Middle frontal gyrus (tissue), 1 donor: ENCODE measurements around the gene TMBIM6.
"Not testable (repeated sequence)": the region's sequence is repeated elsewhere in the genome, so short reads cannot be mapped to it uniquely, and the experiment has no call there.

Source experiments
- DNase-seq: peaks from one replicate; pipeline ENCODE4 v3.0.0-alpha.2; 2015; ENCODE audit warnings: low spot score; ENCODE audit errors: extremely low spot score

Gene TMBIM6

GRCh38 chr12:49776413-49776812, 35.1 kb downstream of the TMBIM6 start:
- no peak for DNase-seq

GRCh38 chr12:49776858-49777257, 35.5 kb downstream of the TMBIM6 start:
- DNase-seq = no peak

DNA sequence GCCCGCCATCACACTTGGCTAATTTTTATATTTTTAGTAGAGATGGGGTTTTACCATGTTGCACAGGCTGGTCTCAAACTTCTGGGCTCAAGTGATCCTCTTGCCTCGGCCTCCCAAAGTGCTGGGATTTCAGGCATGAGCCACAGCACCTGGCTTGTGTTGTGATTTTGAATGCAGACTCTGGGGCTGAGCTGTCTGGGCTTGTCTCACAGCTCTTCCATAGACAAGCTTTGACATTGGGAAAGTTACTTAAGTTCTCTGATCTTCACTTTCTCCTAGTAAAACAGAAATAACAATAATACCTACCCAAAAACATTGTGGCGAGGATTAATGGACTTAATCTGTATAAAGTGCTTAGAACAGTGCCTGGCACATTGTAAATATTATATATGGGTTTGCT, 36.0 kb downstream of the TMBIM6 start:
- DNase-seq = no peak

DNA sequence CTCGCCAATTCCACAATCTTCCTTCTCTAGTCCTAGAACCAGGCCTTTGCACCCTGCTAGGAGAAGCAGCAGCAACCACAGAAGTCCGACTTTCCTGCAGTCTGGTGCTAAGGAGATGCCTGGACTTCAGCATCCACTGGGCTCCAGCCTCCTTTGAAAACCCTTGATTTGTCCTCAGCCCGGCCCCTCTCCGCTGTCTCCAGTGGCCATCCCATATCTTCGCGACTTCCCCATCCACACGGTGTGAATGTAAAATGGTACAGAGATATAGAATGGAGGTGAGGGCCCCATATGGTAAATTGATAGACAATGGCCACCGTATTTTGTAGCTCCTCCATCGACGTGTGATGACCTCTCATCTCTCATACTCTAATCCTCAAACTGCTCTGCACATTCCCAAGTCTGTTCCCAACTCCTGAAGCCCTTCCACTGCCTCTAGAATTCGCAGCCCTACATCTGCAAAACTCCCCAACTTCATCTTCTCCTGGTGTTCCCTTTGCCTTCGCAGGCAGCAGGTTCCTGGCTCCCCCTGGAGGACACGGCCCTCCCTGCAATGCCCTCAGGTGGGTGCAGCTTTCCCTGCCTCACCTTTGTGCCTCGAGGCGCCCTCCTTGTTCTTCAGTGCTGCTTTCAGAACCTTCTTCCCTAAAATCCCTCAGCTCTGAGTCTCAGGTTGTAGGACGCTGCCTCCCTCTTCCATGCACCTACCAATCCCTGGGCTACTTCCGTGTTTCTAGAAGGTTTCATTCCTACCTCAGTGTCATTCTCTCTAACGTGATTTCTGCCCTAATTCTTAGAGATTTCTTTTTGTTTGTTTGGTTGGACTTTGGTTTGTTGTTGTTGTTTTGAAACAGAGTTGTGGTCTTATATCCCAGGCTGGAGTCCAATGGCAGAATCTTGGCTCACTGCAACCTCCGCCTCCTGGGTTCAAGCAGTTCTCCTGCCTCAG, 36.7 kb downstream of the TMBIM6 start:
- no peak for DNase-seq

DNA sequence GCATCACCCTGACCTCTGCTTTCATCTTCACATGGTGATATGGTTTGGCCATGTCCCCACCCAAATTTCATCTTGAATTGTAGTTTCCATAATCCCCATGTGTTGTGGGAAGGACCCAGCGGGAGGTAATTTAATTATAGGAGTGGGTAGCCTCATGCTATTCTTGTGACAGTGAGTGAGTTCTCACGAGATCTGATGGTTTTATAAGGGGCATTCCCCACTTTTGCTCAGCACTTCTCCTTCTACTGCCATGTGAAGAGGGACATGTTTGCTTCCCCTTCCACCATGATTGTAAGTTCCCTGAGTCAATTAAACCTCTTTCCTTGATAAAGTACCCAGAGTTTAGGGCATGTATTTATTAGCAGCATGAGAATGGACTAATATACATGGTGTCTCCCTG, 38.2 kb downstream of the TMBIM6 start:
- no peak for DNase-seq

DNA sequence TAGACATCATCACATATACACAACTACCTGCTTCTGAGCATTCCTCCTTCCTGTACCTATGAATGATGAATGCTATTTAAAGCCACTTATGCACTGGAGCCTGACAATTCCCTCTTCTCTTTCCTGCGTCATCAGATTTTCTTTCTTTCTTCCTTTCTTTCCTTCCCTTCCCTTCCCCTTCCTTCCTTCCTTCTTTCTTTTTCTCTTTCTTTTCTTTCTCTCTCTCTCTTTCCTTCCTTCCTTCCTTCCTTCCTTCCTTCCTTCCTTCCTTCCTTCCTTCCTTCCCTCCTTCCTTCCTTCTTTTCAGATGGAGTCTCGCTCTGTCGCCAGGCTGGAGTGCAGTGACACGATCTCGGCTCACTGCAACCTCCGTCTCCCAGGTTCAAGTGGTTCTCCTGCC, 39.6 kb downstream of the TMBIM6 start:
- not testable (repeated sequence) for DNase-seq

DNA sequence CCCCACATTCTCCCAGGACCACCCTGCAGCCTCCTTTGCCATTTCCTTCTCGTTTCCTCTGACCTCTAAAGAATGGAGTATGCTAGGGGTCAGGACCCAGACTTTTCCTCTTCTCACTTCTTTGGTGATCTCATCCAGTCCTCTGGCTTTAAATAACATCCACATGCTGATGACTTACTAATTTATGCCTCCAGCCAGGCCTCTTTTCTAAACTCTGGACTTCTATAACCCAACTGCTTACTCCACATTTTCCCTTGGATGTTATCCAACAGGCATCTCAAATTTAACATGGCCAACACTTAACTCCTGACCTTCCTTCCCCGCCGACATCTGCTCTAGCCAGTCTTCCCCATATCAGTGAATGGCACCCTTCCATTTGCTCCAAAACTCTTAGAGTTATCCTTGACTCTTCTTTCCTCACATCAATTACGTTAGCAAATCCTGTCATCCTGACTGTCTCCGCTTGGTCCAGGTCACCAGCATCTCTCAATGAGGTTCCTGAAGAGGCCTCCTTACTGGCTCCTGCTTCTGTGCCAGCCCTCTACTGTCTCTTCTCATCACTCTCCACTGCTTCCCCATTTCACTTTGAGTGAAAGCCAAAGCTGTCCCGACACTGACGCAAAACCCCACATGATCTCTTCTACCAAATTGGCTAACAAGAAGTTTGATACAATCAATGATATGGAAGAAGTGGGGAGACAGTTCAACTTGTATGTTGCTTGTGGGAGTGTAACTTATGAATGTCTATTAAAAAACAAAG, 42.7 kb downstream of the TMBIM6 start:
- DNase-seq = no peak

DNA sequence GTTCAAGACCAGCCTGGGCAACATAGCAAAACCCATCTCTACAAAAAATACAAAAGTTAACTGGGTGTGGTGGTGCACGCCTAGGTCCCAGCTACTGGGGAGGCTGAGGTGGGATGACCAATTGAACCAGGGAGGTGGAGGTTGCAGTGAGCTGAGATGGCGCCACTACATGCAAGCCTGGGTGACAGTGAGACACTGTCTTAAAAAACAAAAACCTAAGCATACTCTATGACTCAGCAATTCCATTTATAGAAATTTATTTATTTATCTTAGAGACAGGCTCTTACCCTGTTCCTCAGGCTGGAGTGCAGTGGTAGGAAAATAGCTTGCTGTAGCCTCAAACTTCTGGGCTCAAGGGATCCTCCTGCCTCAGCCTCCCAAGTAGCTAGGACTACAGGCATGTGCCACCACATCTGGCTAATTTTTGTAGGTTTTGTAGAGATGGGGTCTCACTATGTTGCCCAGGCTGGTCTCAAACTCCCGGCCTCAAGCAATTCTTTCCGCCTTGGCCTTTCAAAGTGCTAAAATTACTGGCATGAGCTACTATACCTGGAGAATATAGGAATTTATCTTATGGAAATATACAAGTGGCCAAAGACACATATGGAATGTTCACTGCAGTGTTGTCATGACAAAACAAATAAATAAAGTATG, 43.5 kb downstream of the TMBIM6 start:
- no peak for DNase-seq

GRCh38 chr12:49787672-49788071, 46.3 kb downstream of the TMBIM6 start:
- no peak for DNase-seq

DNA sequence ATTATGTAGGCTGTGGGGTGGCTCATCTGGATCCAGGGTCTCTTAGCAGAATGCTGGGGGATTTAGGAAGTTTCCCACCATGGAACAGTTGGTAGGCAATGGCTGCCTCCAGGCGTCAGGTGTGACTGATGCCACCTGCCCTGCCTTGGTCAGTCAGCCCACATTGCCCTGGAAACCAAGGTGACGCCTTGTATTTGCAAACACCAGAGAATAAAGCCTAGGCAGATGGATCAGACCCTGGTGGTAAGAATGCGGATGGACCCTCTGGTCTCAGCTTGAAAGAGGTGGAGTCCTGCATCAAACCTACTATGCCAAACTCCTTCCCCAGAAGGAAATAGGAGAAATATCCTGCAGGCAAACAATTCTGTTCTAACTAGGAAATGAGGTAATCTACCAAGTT, 48.6 kb downstream of the TMBIM6 start:
- no peak for DNase-seq

- DNase-seq = no peak
Measured at GRCh38 chr12:49790741-49791555, 49.6 kb downstream of the TMBIM6 start.

GRCh38 chr12:49791700-49792099, 50.3 kb downstream of the TMBIM6 start:
- no peak for DNase-seq

- DNase-seq = no peak
Measured at GRCh38 chr12:49792181-49792970, 51.0 kb downstream of the TMBIM6 start.

- no peak for DNase-seq
Measured at GRCh38 chr12:49792976-49793580, 51.7 kb downstream of the TMBIM6 start.

- DNase-seq = no peak
Measured at GRCh38 chr12:49793620-49794019, 52.3 kb downstream of the TMBIM6 start.

- no peak for DNase-seq
Measured at GRCh38 chr12:49794021-49794420, 52.7 kb downstream of the TMBIM6 start.

DNA sequence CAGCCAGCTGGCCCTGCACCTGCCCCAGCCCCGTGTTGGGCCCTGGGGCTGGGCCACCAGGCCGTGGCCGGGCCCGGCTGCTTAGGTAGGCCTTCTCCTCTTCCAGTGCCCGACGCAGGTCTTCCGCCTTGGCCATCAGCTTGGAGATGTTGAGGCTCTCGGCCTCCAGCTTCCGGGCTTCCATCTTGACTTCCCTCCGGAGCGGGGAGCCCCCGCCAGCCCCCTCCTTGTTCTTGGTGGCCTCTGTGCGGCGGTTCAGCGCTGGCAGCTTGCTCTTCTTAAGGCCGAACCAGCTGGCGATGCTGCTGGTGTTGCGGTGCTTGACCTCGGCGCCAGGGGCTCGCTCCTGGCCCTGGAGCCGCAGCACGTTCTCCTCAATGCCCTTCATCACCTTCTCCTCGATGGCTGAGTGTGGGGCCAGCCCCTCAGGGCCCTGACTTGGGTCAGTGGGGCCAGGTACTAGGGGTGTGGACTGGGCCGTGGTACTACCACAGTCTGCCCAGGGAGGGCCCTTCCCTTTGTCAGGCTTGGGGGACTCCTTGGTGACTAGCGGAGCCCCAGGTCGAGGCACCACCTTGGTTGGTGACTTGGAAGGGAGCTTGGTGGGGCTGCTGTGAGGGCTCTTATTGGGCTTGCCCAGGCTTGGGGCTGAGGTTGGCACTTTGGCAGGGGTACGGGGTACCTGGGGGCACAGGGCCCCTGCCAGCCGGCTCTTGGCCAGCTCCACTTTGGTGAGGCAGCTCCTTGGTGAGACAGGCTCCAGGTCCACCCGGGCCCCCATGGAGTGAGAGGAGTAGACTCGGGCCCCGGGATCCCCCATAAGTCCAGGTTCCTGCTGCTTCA, 53.7 kb downstream of the TMBIM6 start:
- DNase-seq = no peak

- no peak for DNase-seq
Measured at GRCh38 chr12:49795654-49796105, 54.3 kb downstream of the TMBIM6 start.

GRCh38 chr12:49796155-49796554, 54.8 kb downstream of the TMBIM6 start:
- DNase-seq = no peak
